NCI-H524 treated with DMSO at 0.1 percent for 48 hours (cell line): ENCODE data around the gene TFDP2.

Experiments used
- DNase-seq: peaks from one replicate; lab custom pipeline; 2025; lab: John Stamatoyannopoulos, UW

The TFDP2 gene

GRCh38 chr3:142072816-142073215, 76.5 kb downstream of the TFDP2 start:
- no peak for DNase-seq

GRCh38 chr3:142065932-142066331, 83.4 kb downstream of the TFDP2 start:
- no peak for DNase-seq

- no peak for DNase-seq
Observed at GRCh38 chr3:142065344-142065743, 84.0 kb downstream of the TFDP2 start.

GRCh38 chr3:142064454-142064853, 84.9 kb downstream of the TFDP2 start:
- no peak for DNase-seq

GRCh38 chr3:142057331-142057725, 92.0 kb downstream of the TFDP2 start:
- DNase-seq, result no peak

- DNase-seq, result no peak
Observed at GRCh38 chr3:142056656-142057330, 92.6 kb downstream of the TFDP2 start.

GRCh38 chr3:142053835-142054234, 95.5 kb downstream of the TFDP2 start:
- DNase-seq, result no peak

- DNase-seq, result no peak
Observed at GRCh38 chr3:142053244-142053643, 96.1 kb downstream of the TFDP2 start.

- no peak for DNase-seq
Observed at GRCh38 chr3:142051351-142051750, 98.0 kb downstream of the TFDP2 start.

GRCh38 chr3:142047021-142047369, 102.3 kb downstream of the TFDP2 start:
- no peak for DNase-seq

GRCh38 chr3:142046320-142047020, 102.9 kb downstream of the TFDP2 start:
- DNase-seq, result no peak

- peak; percentile 18 for DNase-seq
Observed at GRCh38 chr3:142040941-142041491, 108.3 kb downstream of the TFDP2 start.

GRCh38 chr3:142035308-142035922, 113.9 kb downstream of the TFDP2 start:
- no peak for DNase-seq

GRCh38 chr3:142033292-142033691, 116.1 kb downstream of the TFDP2 start:
- no peak for DNase-seq

- no peak for DNase-seq
Observed at GRCh38 chr3:142031575-142031974, 117.8 kb downstream of the TFDP2 start.

- DNase-seq, result no peak
Observed at GRCh38 chr3:142029791-142030190, 119.6 kb downstream of the TFDP2 start.

GRCh38 chr3:142029052-142029642, 120.2 kb downstream of the TFDP2 start:
- DNase-seq, result no peak

GRCh38 chr3:142028243-142028777, 121.0 kb downstream of the TFDP2 start:
- no peak for DNase-seq

- DNase-seq, result no peak
Observed at GRCh38 chr3:142027735-142028134, 121.6 kb downstream of the TFDP2 start.

- DNase-seq, result no peak
Observed at GRCh38 chr3:142027300-142027699, 122.0 kb downstream of the TFDP2 start.

GRCh38 chr3:142026333-142026732, 123.0 kb downstream of the TFDP2 start:
- DNase-seq, result no peak

- peak; percentile 39 for DNase-seq
Observed at GRCh38 chr3:142022381-142022780, 127.0 kb downstream of the TFDP2 start.
